CD14-positive monocyte (primary cell): ENCODE data around the gene LRRC25. TPM values are rescaled to one million over a fixed set of nuclear protein-coding genes. Genes with fewer than 3 reads are reported as not detected.

Experiments
- DNase-seq, 3 donors: peaks; one replicate each; pipeline ENCODE4 v3.0.0-alpha.2; 2011 to 2022
- H2AFZ ChIP-seq: 2 replicates; pipeline ENCODE4 v1.6.0; 2012; ENCODE audit warnings: mild to moderate bottlenecking, low read depth, low read length, inconsistent platforms; ENCODE audit not compliant: insufficient read depth, poor library complexity, severe bottlenecking
- H3K27ac ChIP-seq, 2 donors: 1 replicate in 1 of 2; 2 replicates in 1 of 2; pipeline ENCODE4 v1.5.1; 2012 to 2013; ENCODE audit warnings: low read length in 2 of 2, control low read depth in 1 of 2, inconsistent platforms in 1 of 2, low read depth in 1 of 2, mild to moderate bottlenecking in 1 of 2
- H3K27me3 ChIP-seq, 2 donors: one replicate each; pipeline versions ENCODE4 v1.6.0 to v1.6.1; 2011 to 2013; ENCODE audit warnings: low read length in 2 of 2; ENCODE audit not compliant: control insufficient read depth in 2 of 2, insufficient read depth in 2 of 2
- H3K36me3 ChIP-seq, 2 donors: replicated peaks in 1 of 2; 1 replicate in 1 of 2; 2 replicates in 1 of 2; pipeline versions ENCODE4 v1.5.1 to v1.6.1; 2012 to 2013; ENCODE audit warnings: low read length in 2 of 2, control low read depth in 1 of 2, inconsistent platforms in 1 of 2, mild to moderate bottlenecking in 1 of 2; ENCODE audit not compliant: insufficient read depth in 2 of 2, control insufficient read depth in 1 of 2
- H3K4me1 ChIP-seq, 2 donors: 1 replicate in 1 of 2; 2 replicates in 1 of 2; pipeline versions ENCODE4 v1.5.1 to v1.6.1; 2012 to 2013; ENCODE audit warnings: low read length in 2 of 2, control low read depth in 1 of 2, inconsistent platforms in 1 of 2, mild to moderate bottlenecking in 1 of 2, moderate library complexity in 1 of 2; ENCODE audit not compliant: insufficient read depth in 2 of 2, control insufficient read depth in 1 of 2
- H3K4me2 ChIP-seq: replicated peaks from 2 replicates; pipeline ENCODE3; 2012; ENCODE audit warnings: low read length, moderate library complexity, mild to moderate bottlenecking; ENCODE audit not compliant: poor library complexity, severe bottlenecking; ENCODE audit errors: extremely low read depth
- H3K4me3 ChIP-seq, 3 experiments: fragments of 200-600 bp in 1 of 3; sonication (generic) in 1 of 3; replicated peaks in 1 of 3; 1 replicate in 2 of 3; 2 replicates in 1 of 3; pipeline ENCODE4 v1.5.1; 2011 to 2013; ENCODE audit warnings: low read length in 3 of 3, mild to moderate bottlenecking in 3 of 3, control low read depth in 2 of 3, low read depth in 2 of 3, inconsistent platforms in 1 of 3, moderate library complexity in 1 of 3
- H3K79me2 ChIP-seq: 2 replicates; pipeline ENCODE4 v1.6.0; 2012; ENCODE audit warnings: mild to moderate bottlenecking, control low read depth, inconsistent platforms, low read length, moderate library complexity; ENCODE audit not compliant: insufficient read depth
- H3K9ac ChIP-seq: 2 replicates; pipeline ENCODE4 v1.6.0; 2017; ENCODE audit warnings: low read length, mild to moderate bottlenecking; ENCODE audit not compliant: insufficient read depth, poor library complexity, severe bottlenecking
- H3K9me3 ChIP-seq, 2 donors: replicated peaks in 1 of 2; 1 replicate in 1 of 2; 2 replicates in 1 of 2; pipeline versions ENCODE4 v1.5.1 to v1.6.1; 2012 to 2013; ENCODE audit warnings: low read length in 2 of 2, control low read depth in 1 of 2; ENCODE audit not compliant: control insufficient read depth in 1 of 2, insufficient read depth in 1 of 2
- H4K20me1 ChIP-seq: 2 replicates; pipeline ENCODE4 v1.6.0; 2012; ENCODE audit warnings: mild to moderate bottlenecking, low read length, control low read depth, moderate library complexity; ENCODE audit not compliant: insufficient read depth
- H3K27ac Mint-ChIP-seq, 7 donors: one replicate each; pipeline ENCODE4 v1.8.0; 2020; ENCODE audit warnings: mild to moderate bottlenecking in 7 of 7, mixed read lengths in 7 of 7, moderate library complexity in 6 of 7, inconsistent platforms in 2 of 7
- H3K27me3 Mint-ChIP-seq, 3 donors: one replicate each; pipeline ENCODE4 v1.8.0; 2021 to 2022; ENCODE audit warnings: low read depth in 3 of 3, mild to moderate bottlenecking in 3 of 3, mixed read lengths in 3 of 3, moderate library complexity in 3 of 3, inconsistent platforms in 1 of 3
- H3K36me3 Mint-ChIP-seq, 2 donors: one replicate each; pipeline ENCODE4 v1.8.0; 2020; ENCODE audit warnings: mixed read lengths in 2 of 2, inconsistent platforms in 1 of 2, mild to moderate bottlenecking in 1 of 2
- H3K4me1 Mint-ChIP-seq: one replicate; pipeline ENCODE4 v1.8.0; 2020; ENCODE audit warnings: mild to moderate bottlenecking, mixed read lengths
- H3K4me3 Mint-ChIP-seq, 2 donors: one replicate each; pipeline ENCODE4 v1.8.0; 2020; ENCODE audit warnings: mild to moderate bottlenecking in 2 of 2, mixed read lengths in 2 of 2, moderate library complexity in 1 of 2
- H3K9me3 Mint-ChIP-seq, 7 donors: one replicate each; pipeline ENCODE4 v1.8.0; 2020 to 2022; ENCODE audit warnings: mixed read lengths in 7 of 7, mild to moderate bottlenecking in 6 of 7, moderate library complexity in 6 of 7, inconsistent platforms in 2 of 7
- CTCF ChIP-seq: fragments of 200-600 bp; IDR thresholded peaks from one replicate; pipeline ENCODE4 v1.8.0; 2022; ENCODE audit warnings: antibody characterized with exemption, mild to moderate bottlenecking
- WGBS: methylation state at CpG from one replicate; pipeline ENCODE4 v1.1.5; 2013; ENCODE audit warnings: missing lambda C conversion rate; ENCODE audit not compliant: insufficient coverage; 5-methylcytosine and 5-hydroxymethylcytosine counted together
- intact Hi-C, 2 donors: fragments of 100-400 bp; cut with micrococcal nuclease; formaldehyde crosslinking; loops; one replicate each; pipeline versions ENCODE4 v1.15.0 to v1.15.1; 2023
- polyA plus RNA-seq, 3 donors: library from polyadenylated mRNA; depleted of rRNA in 1 of 3; unstranded in 2 of 3; stranded (reverse) in 1 of 3; fragments of 300-500 nt in 2 of 3; fragments of >200 nt in 1 of 3; fragmentation: Illumina TruSeq in 2 of 3; gene quantifications; 1 replicate in 2 of 3; 2 replicates in 1 of 3; pipeline ENCODE4 v1.2.3, GENCODE V29; 2012 to 2021

LRRC25 gene
- polyA plus RNA-seq, 3 donors, result 173 to 581 (median 416) TPM

- H3K4me3 Mint-ChIP-seq, result peak overlapping the region; percentile 96 to 98
Observed at GRCh38 chr19:18396471-18397241, 766 bp downstream of the LRRC25 start.

More at GRCh38 chr19:18396471-18397241, 766 bp downstream of the LRRC25 start:
- H3K9me3 Mint-ChIP-seq, result peaks cover 0 to 2% (median 0%) of the 10 kb centered on the region in 7 donors
- H3K36me3 Mint-ChIP-seq, result peaks cover 35 to 50% of the 10 kb centered on the region in 2 donors
- no peaks in the 10 kb centered on the region for H3K9me3 ChIP-seq
- H3K4me1 ChIP-seq, result peaks cover 80 to 95% of the 10 kb centered on the region in 2 donors
- H3K9ac ChIP-seq, result peak overlapping the region; percentile 83
- H2AFZ ChIP-seq, result no peak overlapping the region
- peaks cover 44% of the 10 kb centered on the region for H4K20me1 ChIP-seq
- peaks cover 62% of the 10 kb centered on the region for H3K4me1 Mint-ChIP-seq
- H3K27me3 ChIP-seq, result no peaks in the 10 kb centered on the region
- DNase-seq, result no peak
- peak overlapping the region; percentile 57 to 100 (median 97) for H3K4me3 ChIP-seq
- peaks cover 80% of the 10 kb centered on the region for H3K79me2 ChIP-seq
- peak overlapping the region; percentile 87 to 99 (median 97) for H3K27ac Mint-ChIP-seq
- 78% methylated on average over 36 of the region's 37 CpGs for WGBS
- H3K27me3 Mint-ChIP-seq, result peaks cover 0 to 1% (median 1%) of the 10 kb centered on the region in 3 donors
- intact Hi-C loops, result no loop called here
- peaks cover 21 to 36% of the 10 kb centered on the region in 2 donors for H3K36me3 ChIP-seq
- peak overlapping the region; percentile 96 to 97 for H3K27ac ChIP-seq
- TF ChIP-seq CTCF, result no peak
- H3K4me2 ChIP-seq, result peak overlapping the region; percentile 98
